ENCODE results near the gene L3MBTL4. TPM values are rescaled to one million over a fixed set of nuclear protein-coding genes. Genes with fewer than 3 reads are reported as not detected.

L3MBTL4 gene
- total and polyA plus RNA-seq, 9 of the 15 experiments (the other 6 are each of a cell fraction or from before 2014, with no cell fraction given) = not detected

DNA sequence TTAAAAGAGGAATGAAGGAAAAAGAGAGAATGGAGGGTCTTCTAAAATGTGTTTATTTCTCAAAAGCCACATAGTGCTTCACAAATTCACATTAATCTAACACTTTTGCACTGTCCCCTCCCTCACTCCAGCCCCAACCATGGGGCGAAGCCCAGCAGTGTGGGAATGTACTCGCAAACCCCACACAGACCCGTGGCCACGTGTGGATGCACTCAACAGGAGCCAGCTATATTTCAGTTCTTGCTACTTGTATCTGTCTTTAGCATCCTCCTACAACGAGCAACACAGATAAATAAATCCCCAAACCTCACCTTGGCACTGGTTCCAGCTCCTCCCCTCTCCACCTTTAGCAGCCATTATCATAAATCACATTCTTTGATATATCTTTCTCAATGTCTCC is 427.5 kb downstream of the L3MBTL4 start:
- no peak overlapping the region for H2AFZ ChIP-seq (ENCODE audit: low read depth, low read length)
- ChIA-PET POLR2A (no interaction called here), CTCF (ENCODE audit: low intra/inter-chr PET ratio) (no interaction called here)
- 2% methylated on average over 5 of the region's 5 CpGs for WGBS (ENCODE audit: insufficient coverage, low coverage, missing lambda C conversion rate)
- no peaks in the 10 kb centered on the region for H3K9me3 ChIP-seq (replicated peaks; ENCODE audit: control insufficient read depth, insufficient read depth, low read depth, low read length)
- H3K27me3 ChIP-seq (ENCODE audit: control insufficient read depth in 2 of 2, insufficient read depth in 2 of 2, low read length in 2 of 2) = no peaks in the 10 kb centered on the region
- DNase-seq (ENCODE audit: extremely low read depth in 1 of 4, low spot score in 3 of 4) = no peak
- no peaks in the 10 kb centered on the region for H3K79me2 ChIP-seq (ENCODE audit: control insufficient read depth, insufficient read depth, low read length)
- in situ Hi-C loops (cut with MboI) = no loop called here
- H3K27ac ChIP-seq (ENCODE audit: extremely low read depth, low read depth, low read length) = no peak overlapping the region
- H3K4me3 ChIP-seq = no peak overlapping the region
- H3K36me3 ChIP-seq (ENCODE audit: control insufficient read depth, insufficient read depth, low read length) = no peaks in the 10 kb centered on the region
- H3K9ac ChIP-seq (ENCODE audit: insufficient read depth in 1 of 2, low read depth in 2 of 2, low read length in 2 of 2) = no peak overlapping the region
- no peaks in the 10 kb centered on the region for H3K4me1 ChIP-seq (replicated peaks in 1 of 2; ENCODE audit: control insufficient read depth in 2 of 2, insufficient read depth in 2 of 2, low read length in 2 of 2)
- TF ChIP-seq SRSF9 (IDR thresholded peaks at IDR 0.05; ENCODE audit: borderline replicate concordance, low read depth, low read length) = no peak
- no peak for TF ChIP-seq SMAD2 (IDR thresholded peaks at IDR 0.05; ENCODE audit: low read depth, low read length)
- no peak for TF ChIP-seq PYGO2 (tag; IDR thresholded peaks at IDR 0.05)
- TF ChIP-seq RBFOX2 (IDR thresholded peaks at IDR 0.05; ENCODE audit: low read depth, low read length) = no peak
- TF ChIP-seq MIER1 (IDR thresholded peaks at IDR 0.05; ENCODE audit: low read depth) = no peak
- TF ChIP-seq SMC3 (conservative IDR thresholded peaks at IDR 0.05; ENCODE audit: insufficient read depth, low read depth, low read length) = no peak
- no peak for TF ChIP-seq ZFP1 (CRISPR knock-in tag; IDR thresholded peaks at IDR 0.05)
- TF ChIP-seq ZNF354B (CRISPR knock-in tag; IDR thresholded peaks at IDR 0.05) = no peak
- TF ChIP-seq RBM22 (IDR thresholded peaks at IDR 0.05; ENCODE audit: low read depth, low read length, poor library complexity, severe bottlenecking) = no peak
- no peak for TF ChIP-seq ASH1L (IDR thresholded peaks at IDR 0.05; ENCODE audit: borderline replicate concordance, low read depth, partially characterized antibody)
- no peak for TF ChIP-seq MAZ (CRISPR knock-in tag; conservative IDR thresholded peaks at IDR 0.05 in 1 of 2, IDR thresholded peaks at IDR 0.05 in 1 of 2)
- TF ChIP-seq EZH2 (IDR thresholded peaks at IDR 0.05; ENCODE audit: borderline replicate concordance, low read depth, low read length) = no peak
- TF ChIP-seq TGIF2 (CRISPR knock-in tag; IDR thresholded peaks at IDR 0.05) = no peak
- TF ChIP-seq ZBTB1 (CRISPR knock-in tag; IDR thresholded peaks at IDR 0.05; ENCODE audit: borderline replicate concordance, low read depth) = no peak
- TF ChIP-seq, protein P1, sequence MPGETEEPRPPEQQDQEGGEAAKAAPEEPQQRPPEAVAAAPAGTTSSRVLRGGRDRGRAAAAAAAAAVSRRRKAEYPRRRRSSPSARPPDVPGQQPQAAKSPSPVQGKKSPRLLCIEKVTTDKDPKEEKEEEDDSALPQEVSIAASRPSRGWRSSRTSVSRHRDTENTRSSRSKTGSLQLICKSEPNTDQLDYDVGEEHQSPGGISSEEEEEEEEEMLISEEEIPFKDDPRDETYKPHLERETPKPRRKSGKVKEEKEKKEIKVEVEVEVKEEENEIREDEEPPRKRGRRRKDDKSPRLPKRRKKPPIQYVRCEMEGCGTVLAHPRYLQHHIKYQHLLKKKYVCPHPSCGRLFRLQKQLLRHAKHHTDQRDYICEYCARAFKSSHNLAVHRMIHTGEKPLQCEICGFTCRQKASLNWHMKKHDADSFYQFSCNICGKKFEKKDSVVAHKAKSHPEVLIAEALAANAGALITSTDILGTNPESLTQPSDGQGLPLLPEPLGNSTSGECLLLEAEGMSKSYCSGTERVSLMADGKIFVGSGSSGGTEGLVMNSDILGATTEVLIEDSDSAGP (CRISPR knock-in tag; IDR thresholded peaks at IDR 0.05) = no peak
- TF ChIP-seq NCOA1 (IDR thresholded peaks at IDR 0.05; ENCODE audit: low read depth) = no peak
- no peak for TF ChIP-seq RBM15 (IDR thresholded peaks at IDR 0.05; ENCODE audit: insufficient read depth, low read length)
- no peak for TF ChIP-seq WHSC1 (IDR thresholded peaks at IDR 0.05; ENCODE audit: low read length)
- no peak for TF ChIP-seq ZNF124 (CRISPR knock-in tag; IDR thresholded peaks at IDR 0.05)
- no peak overlapping the region for H3K4me2 ChIP-seq (ENCODE audit: insufficient read depth, low read length)
- ATAC-seq = no peak
- H3K9me1 ChIP-seq (ENCODE audit: control insufficient read depth, insufficient read depth, low read length) = no peaks in the 10 kb centered on the region
- H4K20me1 ChIP-seq (replicated peaks; ENCODE audit: control insufficient read depth, insufficient read depth, low read length) = no peaks in the 10 kb centered on the region
- intact Hi-C loops (cut with micrococcal nuclease) = no loop called here
- no TSS peak for BruUV-seq (replicated peaks)
- FAIRE-seq = no peak

Measured in K562 (cell line).